Muscle of arm (tissue), 12 donors: ENCODE measurements around the gene POLR2E. TPM values are rescaled to one million over a fixed set of nuclear protein-coding genes. Genes with fewer than 3 reads are reported as not detected.

ENCODE experiments used
- DNase-seq: peaks from one replicate; pipeline ENCODE4 v3.0.0-alpha.2; 2013
- polyA plus RNA-seq, 12 donors: library from polyadenylated mRNA; unstranded; fragments of 120-200 nt; gene quantifications; one replicate each; pipeline ENCODE4 v1.2.1, GENCODE V29; 2013; ENCODE audit not compliant: insufficient read length in 12 of 12

Gene POLR2E
- polyA plus RNA-seq, 12 donors = 79.7 to 135 (median 108) TPM; not detected in 1

DNA sequence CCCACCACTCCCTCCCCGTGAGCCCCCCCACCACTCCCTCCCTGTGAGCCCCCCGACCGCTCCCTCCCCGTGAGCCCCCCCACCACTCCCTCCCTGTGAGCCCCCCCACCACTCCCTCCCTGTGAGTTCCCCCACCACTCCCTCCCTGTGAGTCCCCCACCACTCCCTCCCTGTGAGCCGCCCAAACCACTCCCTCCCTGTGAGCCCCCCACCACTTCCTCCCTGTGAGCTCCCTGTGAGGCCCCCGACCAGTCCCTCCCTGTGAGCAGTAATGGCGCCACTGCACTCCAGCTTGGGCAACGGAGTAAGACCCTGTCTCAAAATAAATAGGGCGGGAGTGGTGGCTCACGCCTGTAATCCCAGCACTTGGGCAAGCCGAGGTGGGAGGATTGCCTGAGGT, 45.4 kb downstream of the POLR2E start:
- no peak for DNase-seq

DNA sequence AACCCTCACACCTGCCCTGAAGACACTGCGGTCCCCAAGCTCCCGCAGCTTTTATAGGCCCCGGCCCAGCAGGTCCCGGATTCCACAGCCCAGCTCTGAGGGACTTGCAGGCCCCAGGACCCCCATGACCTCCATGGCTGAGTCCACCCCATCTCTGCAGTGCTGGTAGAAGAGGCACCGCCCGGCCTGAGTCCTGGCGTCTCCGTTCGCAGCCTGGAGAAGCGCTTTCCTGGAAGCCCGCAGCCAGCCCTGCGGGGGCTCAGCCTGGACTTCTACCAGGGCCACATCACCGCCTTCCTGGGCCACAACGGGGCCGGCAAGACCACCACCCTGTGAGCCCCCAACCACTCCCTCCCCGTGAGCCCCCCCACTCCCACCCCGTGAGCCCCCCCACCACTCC, 46.1 kb downstream of the POLR2E start:
- no peak for DNase-seq

DNA sequence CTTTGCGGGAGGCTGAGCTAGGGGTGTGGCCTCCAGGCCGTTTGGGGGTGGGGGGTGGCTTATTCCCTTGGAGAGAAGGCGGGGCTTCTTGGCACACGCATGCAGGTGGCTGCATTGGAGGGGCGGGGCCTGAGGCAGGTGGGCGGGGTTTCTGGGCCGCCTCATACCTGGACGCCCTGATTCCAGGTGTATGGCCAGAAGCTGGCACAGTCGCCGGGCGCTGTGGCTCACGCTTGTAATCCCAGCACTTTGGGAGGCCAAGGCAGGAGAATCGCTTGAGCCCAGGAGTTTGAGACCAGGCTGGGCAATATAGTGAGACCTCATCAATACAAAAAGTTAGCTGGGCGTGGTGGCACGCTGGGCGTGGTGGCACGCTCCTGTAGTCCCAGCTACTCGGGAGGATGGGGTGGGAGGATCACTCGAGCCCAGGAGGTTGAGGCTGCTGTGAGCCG, 47.5 kb downstream of the POLR2E start:
- DNase-seq = no peak

DNA sequence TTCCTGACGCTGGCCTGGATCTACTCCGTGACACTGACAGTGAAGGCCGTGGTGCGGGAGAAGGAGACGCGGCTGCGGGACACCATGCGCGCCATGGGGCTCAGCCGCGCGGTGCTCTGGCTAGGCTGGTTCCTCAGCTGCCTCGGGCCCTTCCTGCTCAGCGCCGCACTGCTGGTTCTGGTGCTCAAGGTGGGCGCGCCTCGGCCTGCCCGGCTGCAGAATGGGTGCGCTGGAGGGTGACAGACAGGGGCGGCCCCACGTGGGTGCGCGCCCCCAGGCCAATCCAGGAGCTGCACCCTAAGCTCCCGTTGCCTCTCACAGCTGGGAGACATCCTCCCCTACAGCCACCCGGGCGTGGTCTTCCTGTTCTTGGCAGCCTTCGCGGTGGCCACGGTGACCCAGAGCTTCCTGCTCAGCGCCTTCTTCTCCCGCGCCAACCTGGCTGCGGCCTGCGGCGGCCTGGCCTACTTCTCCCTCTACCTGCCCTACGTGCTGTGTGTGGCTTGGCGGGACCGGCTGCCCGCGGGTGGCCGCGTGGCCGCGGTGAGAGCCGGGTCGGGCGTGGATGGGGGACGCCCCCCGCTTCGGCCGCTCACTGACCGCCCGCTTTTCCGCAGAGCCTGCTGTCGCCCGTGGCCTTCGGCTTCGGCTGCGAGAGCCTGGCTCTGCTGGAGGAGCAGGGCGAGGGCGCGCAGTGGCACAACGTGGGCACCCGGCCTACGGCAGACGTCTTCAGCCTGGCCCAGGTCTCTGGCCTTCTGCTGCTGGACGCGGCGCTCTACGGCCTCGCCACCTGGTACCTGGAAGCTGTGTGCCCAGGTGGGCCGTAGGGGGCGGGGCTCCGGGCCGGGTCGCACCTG, 48.1 kb downstream of the POLR2E start:
- DNase-seq = no peak

DNA sequence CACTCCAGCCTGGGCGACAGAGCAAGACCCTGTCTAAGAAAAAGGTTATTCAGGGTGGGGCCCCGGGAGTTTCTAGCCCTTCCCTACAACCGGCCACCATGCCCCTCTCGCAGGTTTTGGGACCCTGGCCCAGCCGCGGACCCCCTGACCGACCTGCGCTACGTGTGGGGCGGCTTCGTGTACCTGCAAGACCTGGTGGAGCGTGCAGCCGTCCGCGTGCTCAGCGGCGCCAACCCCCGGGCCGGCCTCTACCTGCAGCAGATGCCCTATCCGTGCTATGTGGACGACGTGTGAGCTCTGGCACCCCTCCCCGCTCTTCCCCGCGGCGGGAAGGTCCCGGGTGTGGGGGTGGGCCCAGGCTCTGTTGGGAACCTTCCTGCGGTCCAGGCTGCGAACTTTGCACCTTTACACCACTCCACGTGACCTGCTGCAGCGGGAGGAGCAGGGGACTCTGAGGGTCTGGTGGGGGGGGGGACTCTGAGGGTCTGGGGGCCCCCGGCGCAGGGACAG, 49.0 kb downstream of the POLR2E start:
- DNase-seq = no peak

DNA sequence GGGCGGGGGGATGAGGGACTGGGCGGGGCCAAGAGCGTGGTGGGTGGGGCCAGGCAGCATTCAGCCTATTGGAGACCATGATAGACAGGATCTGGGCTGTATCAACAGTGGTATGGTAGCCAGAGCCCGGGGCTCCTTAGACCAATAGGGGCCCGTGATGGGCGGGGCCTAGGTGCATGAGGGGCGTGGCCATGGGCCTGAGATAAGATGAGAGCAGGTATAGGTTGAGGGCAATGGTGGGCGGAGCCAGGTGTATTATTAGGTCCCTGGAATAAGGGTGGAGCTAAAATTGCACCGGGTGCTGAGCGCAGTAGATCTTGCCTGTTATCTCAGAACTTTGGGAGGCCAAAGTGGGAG, 50.0 kb downstream of the POLR2E start:
- no peak for DNase-seq

DNA sequence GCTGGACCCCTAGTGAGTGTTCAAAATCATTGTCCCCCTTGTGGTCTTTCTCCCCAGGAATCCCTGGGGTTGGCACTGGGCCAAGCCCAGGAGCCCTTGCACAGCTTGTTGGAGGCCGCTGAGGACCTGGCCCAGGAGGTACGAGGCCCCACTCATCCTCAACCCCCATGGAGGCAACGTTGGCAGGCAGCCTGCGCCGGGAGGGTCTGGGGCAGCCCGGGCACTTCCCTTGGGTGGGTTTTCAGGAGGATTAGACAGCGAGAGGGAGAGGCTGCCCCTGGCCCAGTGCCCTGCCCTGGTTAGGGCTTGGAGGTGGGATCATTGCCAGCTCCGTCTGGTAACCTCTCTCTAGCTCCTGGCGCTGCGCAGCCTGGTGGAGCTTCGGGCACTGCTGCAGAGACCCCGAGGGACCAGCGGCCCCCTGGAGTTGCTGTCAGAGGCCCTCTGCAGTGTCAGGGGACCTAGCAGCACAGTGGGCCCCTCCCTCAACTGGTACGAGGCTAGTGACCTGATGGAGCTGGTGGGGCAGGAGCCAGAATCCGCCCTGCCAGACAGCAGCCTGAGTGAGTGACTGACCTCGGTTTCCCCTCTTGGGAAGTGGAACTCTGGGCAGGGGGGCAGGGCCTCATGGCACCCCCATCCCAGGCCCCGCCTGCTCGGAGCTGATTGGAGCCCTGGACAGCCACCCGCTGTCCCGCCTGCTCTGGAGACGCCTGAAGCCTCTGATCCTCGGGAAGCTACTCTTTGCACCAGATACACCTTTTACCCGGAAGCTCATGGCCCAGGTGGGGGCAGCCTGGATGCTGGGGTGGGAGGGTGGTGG, 52.3 kb downstream of the POLR2E start:
- no peak for DNase-seq

DNA sequence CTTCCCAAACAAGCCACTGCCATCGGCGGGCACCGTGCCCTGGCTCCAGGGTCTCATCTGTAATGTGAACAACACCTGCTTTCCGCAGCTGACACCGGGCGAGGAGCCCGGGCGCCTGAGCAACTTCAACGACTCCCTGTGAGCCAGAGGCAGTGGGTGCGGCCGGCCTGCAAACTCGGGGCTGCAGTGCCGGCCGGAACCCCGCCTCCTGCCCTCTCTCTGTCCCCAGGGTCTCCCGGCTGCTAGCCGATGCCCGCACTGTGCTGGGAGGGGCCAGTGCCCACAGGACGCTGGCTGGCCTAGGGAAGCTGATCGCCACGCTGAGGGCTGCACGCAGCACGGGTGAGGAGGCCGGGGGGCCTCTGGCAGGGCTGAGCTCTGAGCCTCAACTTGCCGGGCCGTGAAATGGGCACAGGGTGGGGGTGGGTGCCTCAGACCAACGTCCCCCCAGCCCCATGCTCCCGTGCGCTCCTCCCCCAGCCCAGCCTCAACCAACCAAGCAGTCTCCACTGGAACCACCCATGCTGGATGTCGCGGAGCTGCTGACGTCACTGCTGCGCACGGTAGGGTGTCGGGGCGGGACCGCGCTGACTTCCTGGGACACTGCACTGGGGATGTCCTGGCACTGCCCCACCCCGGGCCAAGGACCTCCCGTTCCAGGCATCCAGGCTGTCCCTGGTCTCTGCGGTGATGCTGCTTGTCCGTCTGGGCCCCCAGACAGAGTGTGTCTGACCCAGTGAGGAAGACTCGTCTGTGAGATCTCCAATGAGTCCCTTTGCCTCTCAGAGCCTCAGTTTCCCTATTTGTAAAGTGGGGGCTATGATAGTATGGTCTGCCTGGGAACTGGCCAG, 53.1 kb downstream of the POLR2E start:
- DNase-seq = no peak

DNA sequence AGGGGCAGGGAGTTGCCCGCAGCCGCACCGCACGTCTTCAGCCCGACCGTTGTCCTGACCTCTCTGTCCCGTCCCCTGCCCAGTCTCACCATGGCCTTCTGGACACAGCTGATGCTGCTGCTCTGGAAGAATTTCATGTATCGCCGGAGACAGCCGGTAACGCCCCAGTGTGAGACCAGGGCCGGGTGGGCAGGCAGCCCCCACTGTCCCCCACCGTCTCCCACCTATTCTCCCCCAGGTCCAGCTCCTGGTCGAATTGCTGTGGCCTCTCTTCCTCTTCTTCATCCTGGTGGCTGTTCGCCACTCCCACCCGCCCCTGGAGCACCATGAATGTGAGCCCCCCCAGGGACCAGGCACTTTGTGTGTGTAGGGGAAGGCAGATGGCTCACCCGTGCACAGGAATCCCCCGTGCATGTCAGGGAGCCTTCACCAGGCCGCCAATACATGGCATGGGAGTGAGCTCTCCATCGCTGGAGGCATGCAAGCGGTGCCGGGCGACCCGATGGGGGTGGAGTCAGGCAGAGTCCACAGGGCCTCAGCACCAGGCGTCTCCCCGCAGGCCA, 53.8 kb downstream of the POLR2E start:
- no peak for DNase-seq

DNA sequence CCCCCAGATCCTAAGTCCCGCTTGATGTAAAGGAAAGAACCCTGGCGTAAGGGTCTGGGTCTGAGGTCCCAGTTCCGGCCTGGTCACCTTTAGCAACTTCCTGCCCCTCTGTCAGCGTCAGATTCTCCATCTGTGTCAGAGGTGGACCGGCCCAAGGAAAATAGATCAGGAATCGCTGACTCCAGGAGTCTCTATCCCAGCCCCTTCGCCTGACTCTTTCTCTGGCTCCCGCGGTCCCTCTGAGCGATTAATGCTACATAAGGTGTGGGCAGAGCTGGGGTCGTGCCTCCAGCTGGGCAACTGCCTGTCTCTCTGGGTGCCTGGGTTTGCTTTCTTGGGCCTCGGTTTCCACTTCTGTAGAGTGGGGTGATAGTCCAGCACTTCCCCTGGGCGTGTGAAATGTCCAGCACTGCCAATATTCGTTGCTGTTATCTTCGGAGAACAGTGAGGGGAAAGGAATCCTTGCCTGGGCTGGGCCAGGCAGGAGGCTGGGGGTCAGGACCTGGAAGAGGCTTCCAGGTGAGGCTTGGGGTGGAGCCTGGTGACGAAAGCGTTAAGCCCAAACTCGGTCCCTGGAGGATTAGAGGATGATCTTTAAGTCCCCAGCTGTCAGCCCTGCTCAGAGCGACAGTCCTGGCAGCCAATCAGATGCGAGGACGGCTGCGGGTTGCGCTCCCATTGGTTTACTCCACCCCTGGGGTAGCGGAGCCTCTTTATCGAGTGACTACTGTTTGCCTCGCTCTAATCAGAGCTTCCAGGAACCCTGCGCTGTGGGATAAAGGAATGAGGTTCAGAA, 54.5 kb downstream of the POLR2E start:
- DNase-seq = peak; percentile 82

DNA sequence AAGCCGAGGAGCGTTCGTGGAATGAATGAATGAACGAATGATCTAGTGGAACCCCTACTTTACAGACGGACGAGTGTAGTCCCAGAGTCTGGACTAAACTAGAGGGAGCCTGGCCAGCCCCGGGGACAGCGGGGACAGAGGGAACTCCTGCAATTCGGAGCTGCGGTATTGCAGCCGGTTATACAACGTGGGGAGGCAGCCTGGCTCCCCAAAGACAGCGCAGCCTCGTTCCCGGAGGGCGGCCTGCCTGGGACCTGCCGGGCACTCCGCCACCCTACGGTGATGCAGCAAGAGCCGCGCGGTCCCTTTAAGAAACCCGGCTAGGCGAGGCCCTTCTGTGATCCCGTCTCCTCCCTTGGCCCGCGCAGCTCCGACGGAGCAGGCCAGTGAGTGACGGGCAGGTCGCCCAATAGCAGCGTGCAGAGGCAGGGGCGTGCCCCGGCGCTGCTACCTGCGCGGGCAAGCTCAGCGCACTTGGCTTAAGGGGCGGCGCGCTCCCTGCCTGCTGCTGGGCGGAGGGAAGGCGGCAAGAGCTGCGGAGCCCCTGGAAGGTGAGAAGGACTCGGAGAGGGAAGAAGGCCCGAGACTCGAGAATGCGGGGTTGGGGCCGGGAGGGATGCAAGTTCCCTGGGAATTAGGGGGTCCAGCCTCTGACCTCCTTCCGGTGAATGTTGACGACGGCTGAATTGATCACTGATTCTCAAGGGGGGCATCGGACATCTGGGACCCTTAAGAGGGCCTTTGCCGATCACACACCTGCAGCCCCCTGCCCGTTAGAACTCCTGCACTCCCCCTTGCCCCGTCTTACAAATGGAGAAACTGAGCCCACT, 55.3 kb downstream of the POLR2E start, which contains the start of gene ABCA7:
TSS of gene ABCA7 (plus strand) at position 462 of the 830 bp plus-strand sequence. CDS start 1,255 bp downstream, outside the sequence.
- peak; percentile 95 for DNase-seq

DNA sequence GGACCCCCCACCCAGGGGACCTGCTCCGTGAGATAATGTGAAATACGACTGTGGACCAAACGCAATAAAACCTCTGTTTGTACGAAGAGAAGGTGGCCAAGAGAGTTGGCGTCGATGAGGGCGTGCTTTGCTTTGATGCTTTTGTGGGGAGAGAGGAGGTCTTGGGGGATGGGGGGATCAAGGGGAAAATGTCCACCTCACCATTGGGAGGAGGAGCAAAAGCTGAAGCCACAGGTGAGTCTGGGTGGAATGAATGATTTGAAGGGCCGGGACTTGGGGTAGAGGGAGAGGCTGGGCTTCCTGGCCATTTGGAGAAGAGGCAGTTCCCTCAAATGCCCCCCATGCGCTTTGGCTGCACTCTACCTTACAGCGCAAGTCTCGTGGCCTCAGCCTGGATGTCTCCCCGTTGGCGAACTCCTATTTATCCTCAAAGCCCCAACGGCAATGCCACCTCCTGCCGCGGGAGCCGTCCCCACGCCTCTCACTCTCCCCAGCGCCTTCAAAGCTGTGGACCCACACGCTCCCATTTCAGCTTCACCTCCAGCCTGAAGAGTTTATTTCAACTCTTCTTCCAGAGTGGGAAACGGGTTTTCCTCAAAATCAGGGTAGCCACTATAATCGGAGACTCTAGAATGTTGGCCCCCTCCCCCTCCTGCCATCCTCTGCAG, 56.1 kb downstream of the POLR2E start:
- no peak for DNase-seq

DNA sequence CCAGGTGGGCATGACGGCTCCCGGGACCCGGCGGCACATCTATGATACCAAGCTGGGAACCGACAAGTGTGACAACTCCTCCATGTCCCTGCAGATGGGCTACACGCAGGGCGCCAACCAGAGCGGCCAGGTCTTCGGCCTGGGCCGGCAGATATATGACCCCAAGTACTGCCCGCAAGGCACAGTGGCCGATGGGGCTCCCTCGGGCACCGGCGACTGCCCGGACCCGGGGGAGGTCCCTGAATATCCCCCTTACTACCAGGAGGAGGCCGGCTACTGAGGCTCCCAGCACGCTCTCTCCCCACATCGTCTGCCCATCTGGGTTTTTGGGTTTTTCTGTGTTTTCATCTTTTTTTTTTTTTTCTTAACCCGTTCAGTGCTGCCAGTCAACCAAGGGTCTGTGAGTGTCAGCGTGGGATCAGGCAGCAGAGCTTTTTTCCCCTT, 57.5 kb downstream of the POLR2E start:
- no peak for DNase-seq

Other genes starting within 250 kb of the POLR2E start
- 1 to 10 TPM in 2 of 12 donors, under 1 TPM in 5, not detected in 5; 0.21 to 1.2 (median 0.33) TPM for gene ELANE, start 243.1 kb downstream of the POLR2E start, polyA plus RNA-seq
- 10 to 100 TPM in 1 of 12 donors, 1 to 10 TPM in 9, under 1 TPM in 1, not detected in 1; 0.98 to 20.8 (median 1.6) TPM for gene CFD, start 235.7 kb downstream of the POLR2E start, polyA plus RNA-seq
- 1,000 to 10,000 TPM in 1 of 12 donors, 10 to 100 TPM in 11; 26.2 to 1,072 (median 32.9) TPM for gene MED16, start 202.2 kb downstream of the POLR2E start, polyA plus RNA-seq
- not detected for gene RNU6-9, start 201.9 kb downstream of the POLR2E start, polyA plus RNA-seq
- gene R3HDM4, start 182.2 kb downstream of the POLR2E start, polyA plus RNA-seq = 10 to 100 TPM in 11 of 12 donors, not detected in 1; 21.0 to 60.9 (median 27.3) TPM
- not detected for gene KISS1R, start 178.0 kb downstream of the POLR2E start, polyA plus RNA-seq
- 100 to 1,000 TPM in 1 of 12 donors, 10 to 100 TPM in 6, 1 to 10 TPM in 5; 7.5 to 100 (median 10.3) TPM for gene ARID3A, start 169.3 kb downstream of the POLR2E start, polyA plus RNA-seq
- gene WDR18, start 111.0 kb downstream of the POLR2E start, polyA plus RNA-seq = 10 to 100 TPM in 11 of 12 donors, not detected in 1; 18.9 to 38.0 (median 20.3) TPM
- under 1 TPM in 10 of 12 donors, not detected in 2; 0.05 to 0.25 (median 0.14) TPM for gene GRIN3B, start 95.0 kb downstream of the POLR2E start, polyA plus RNA-seq
- 100 to 1,000 TPM in 2 of 12 donors, 10 to 100 TPM in 9, not detected in 1; 56.1 to 123 (median 70.5) TPM for gene TMEM259, start 74.3 kb downstream of the POLR2E start, polyA plus RNA-seq
- not detected for gene RNU6-2, start 73.9 kb downstream of the POLR2E start, polyA plus RNA-seq
- 10 to 100 TPM in 11 of 12 donors, not detected in 1; 36.3 to 89.8 (median 46.7) TPM for gene CNN2, start 68.8 kb downstream of the POLR2E start, polyA plus RNA-seq
- gene ABCA7, start 55.3 kb downstream of the POLR2E start, polyA plus RNA-seq = 10 to 100 TPM in 9 of 12 donors, 1 to 10 TPM in 2, not detected in 1; 7.1 to 23.7 (median 18.2) TPM
- gene ARHGAP45, start 28.2 kb downstream of the POLR2E start, polyA plus RNA-seq = 10 to 100 TPM in 3 of 12 donors, 1 to 10 TPM in 8, not detected in 1; 6.0 to 26.0 (median 8.1) TPM
- gene GPX4, start 8.6 kb upstream of the POLR2E start, polyA plus RNA-seq = 100 to 1,000 TPM in 11 of 12 donors, not detected in 1; 122 to 187 (median 142) TPM
- gene SBNO2, start 78.9 kb upstream of the POLR2E start, polyA plus RNA-seq = 10 to 100 TPM in 6 of 12 donors, 1 to 10 TPM in 5, not detected in 1; 7.4 to 33.2 (median 10.2) TPM
- gene STK11, start 110.4 kb upstream of the POLR2E start, polyA plus RNA-seq = 10 to 100 TPM in 11 of 12 donors, not detected in 1; 35.8 to 56.1 (median 44.3) TPM
- gene CBARP, start 142.6 kb upstream of the POLR2E start, polyA plus RNA-seq = 1 to 10 TPM in 7 of 12 donors, under 1 TPM in 3, not detected in 2; 0.65 to 2.2 (median 1.1) TPM
- gene ATP5F1D, start 146.4 kb upstream of the POLR2E start, polyA plus RNA-seq = 100 to 1,000 TPM in 10 of 12 donors, 10 to 100 TPM in 1, not detected in 1; 94.6 to 231 (median 136) TPM
- 100 to 1,000 TPM in 1 of 12 donors, 10 to 100 TPM in 11; 22.4 to 149 (median 30.9) TPM for gene MIDN, start 153.2 kb upstream of the POLR2E start, polyA plus RNA-seq
- gene CIRBP, start 174.0 kb upstream of the POLR2E start, polyA plus RNA-seq = 100 to 1,000 TPM; 391 to 559 (median 467) TPM
- 10 to 100 TPM in 9 of 12 donors, 1 to 10 TPM in 1, not detected in 2; 9.4 to 17.0 (median 12.6) TPM for gene FAM174C, start 180.2 kb upstream of the POLR2E start, polyA plus RNA-seq
- gene EFNA2, start 190.5 kb upstream of the POLR2E start, polyA plus RNA-seq = 10 to 100 TPM in 1 of 12 donors, 1 to 10 TPM in 6, under 1 TPM in 4, not detected in 1; 0.33 to 12.8 (median 1.5) TPM